NCI-H1417 treated with DMSO at 0.1 percent for 48 hours (cell line): ENCODE measurements around the gene ACYP1.
"Not testable (repeated sequence)": the region's sequence is repeated elsewhere in the genome, so short reads cannot be mapped to it uniquely, and the experiment has no call there.

Experiments used
- DNase-seq: peaks from one replicate; lab custom pipeline; 2025; lab: John Stamatoyannopoulos, UW

ACYP1 gene

GRCh38 chr14:75068294-75069120, 4.7 kb upstream of the ACYP1 start:
- DNase-seq: no peak

- DNase-seq: not testable (repeated sequence)
Observed at GRCh38 chr14:75067765-75068164, 3.9 kb upstream of the ACYP1 start.

GRCh38 chr14:75067212-75067611, 3.4 kb upstream of the ACYP1 start:
- DNase-seq: no peak

GRCh38 chr14:75066691-75067090, 2.9 kb upstream of the ACYP1 start:
- DNase-seq: no peak

GRCh38 chr14:75064205-75064567, 362 bp upstream of the ACYP1 start:
- DNase-seq: no peak

- DNase-seq: no peak
Observed at GRCh38 chr14:75063013-75063412, 811 bp downstream of the ACYP1 start.

- no peak for DNase-seq
Observed at GRCh38 chr14:75060420-75060819, 3.4 kb downstream of the ACYP1 start.

- DNase-seq: no peak
Observed at GRCh38 chr14:75059642-75060041, 4.2 kb downstream of the ACYP1 start.

- DNase-seq: no peak
Observed at GRCh38 chr14:75054421-75054820, 9.4 kb downstream of the ACYP1 start.

GRCh38 chr14:75053396-75054291, 10.2 kb downstream of the ACYP1 start:
- DNase-seq: no peak

GRCh38 chr14:75051556-75051899, 12.3 kb downstream of the ACYP1 start:
- no peak for DNase-seq

GRCh38 chr14:75050852-75051555, 12.8 kb downstream of the ACYP1 start, which contains the start of gene MLH3:
TSS of gene MLH3 (minus strand) at chr14:75051467. CDS start at chr14:75049655, 1,812 bp downstream.
- peak; percentile 49 for DNase-seq

- DNase-seq: no peak
Observed at GRCh38 chr14:75049731-75050201, 14.1 kb downstream of the ACYP1 start.

GRCh38 chr14:75049136-75049535, 14.7 kb downstream of the ACYP1 start:
- DNase-seq: no peak

GRCh38 chr14:75048101-75048500, 15.7 kb downstream of the ACYP1 start:
- DNase-seq: no peak

- no peak for DNase-seq
Observed at GRCh38 chr14:75047506-75047905, 16.3 kb downstream of the ACYP1 start.

GRCh38 chr14:75046899-75047298, 16.9 kb downstream of the ACYP1 start:
- DNase-seq: no peak

GRCh38 chr14:75046275-75046674, 17.5 kb downstream of the ACYP1 start:
- no peak for DNase-seq

- no peak for DNase-seq
Observed at GRCh38 chr14:75044752-75045151, 19.1 kb downstream of the ACYP1 start.

- no peak for DNase-seq
Observed at GRCh38 chr14:75044322-75044721, 19.5 kb downstream of the ACYP1 start.

- no peak for DNase-seq
Observed at GRCh38 chr14:75042035-75042434, 21.8 kb downstream of the ACYP1 start.

- DNase-seq: no peak
Observed at GRCh38 chr14:75041613-75042012, 22.2 kb downstream of the ACYP1 start.
